T-helper 2 cell treated with Interferon-gamma antibody and Interleukin-4, amounts not matched to agents 100 ng/mL and 5 ng/mL, for 36 hours (primary cell): ENCODE data around the gene ZNF768. TPM values are rescaled to one million over a fixed set of nuclear protein-coding genes. Genes with fewer than 3 reads are reported as not detected.

ENCODE experiments used
- intact Hi-C: fragments of 100-400 bp; cut with micrococcal nuclease; formaldehyde crosslinking; loops from one replicate; pipeline ENCODE4 v1.15.1; 2023
- total RNA-seq: library from RNA; stranded (reverse); gene quantifications from 2 replicates; pipeline ENCODE4 v1.2.3, GENCODE V29; 2022

ZNF768 gene
- total RNA-seq = 5.4 and 5.9 TPM in 2 replicates

DNA sequence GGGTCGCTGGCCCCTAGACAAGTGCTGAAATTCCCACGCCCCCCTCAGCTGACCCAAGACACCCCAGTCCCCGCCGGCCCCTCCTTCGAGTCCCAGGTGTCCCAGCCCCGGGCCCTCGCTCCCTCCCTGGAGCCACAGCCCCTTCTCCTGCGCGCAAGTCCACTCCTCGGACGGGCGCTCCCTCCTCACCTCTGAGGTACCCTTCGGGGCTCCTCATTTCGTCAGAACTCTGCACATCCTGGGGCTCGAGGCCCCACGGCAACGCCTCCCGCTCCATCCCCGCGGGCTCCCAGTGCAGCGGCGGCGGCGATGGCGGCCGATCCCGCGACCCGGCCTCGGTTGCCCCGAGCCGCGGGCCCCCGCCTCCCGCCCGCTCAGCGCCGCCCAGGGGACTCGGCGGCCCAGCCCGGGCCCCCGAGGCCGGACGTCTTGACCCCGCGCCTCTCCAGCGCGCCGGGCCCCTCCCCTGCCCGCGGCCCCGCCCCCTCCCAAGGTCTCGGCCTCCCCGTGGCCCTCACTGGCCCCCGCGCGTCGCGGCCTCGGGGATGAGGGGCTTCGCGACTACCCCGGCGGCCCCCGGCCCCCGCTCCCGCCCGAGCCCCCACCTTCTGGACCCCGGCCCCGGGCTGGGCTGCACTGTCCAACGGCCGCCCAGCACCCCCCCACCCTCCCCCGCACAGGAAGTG, at the start of gene ZNF768:
ZNF768 (minus strand) TSS at position 430 of the 686 bp plus-strand sequence; CDS start at position 277, 153 bp downstream.
- intact Hi-C loops = loop anchor here (2.0 kb wide), 4 partner anchors 33 to 133 kb away; partner anchors contain the start of genes FBRS, PRR14 and ZNF764

DNA sequence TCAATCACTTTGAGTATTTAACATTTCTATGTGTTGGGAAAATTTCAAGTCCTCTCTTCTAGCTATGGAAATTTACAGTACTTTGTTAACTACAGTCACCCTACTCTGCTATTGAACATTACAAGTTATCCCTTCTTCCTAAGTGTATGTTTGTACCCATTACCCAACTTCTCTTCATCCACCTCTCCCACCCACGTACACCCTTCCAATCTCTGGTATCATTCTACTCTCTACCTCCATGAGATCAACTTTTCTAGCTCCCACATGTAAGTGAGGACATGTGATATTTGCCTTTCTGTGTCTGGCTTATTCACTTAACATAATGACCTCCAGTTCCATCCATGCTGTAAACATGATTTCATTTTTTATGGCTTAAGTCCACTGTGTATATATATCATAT, 48.3 kb upstream of the ZNF768 start:
- intact Hi-C loops = loop anchor here (5.0 kb wide), 1 partner anchor 348 kb away; the partner anchor contains the start of gene FBXL19

DNA sequence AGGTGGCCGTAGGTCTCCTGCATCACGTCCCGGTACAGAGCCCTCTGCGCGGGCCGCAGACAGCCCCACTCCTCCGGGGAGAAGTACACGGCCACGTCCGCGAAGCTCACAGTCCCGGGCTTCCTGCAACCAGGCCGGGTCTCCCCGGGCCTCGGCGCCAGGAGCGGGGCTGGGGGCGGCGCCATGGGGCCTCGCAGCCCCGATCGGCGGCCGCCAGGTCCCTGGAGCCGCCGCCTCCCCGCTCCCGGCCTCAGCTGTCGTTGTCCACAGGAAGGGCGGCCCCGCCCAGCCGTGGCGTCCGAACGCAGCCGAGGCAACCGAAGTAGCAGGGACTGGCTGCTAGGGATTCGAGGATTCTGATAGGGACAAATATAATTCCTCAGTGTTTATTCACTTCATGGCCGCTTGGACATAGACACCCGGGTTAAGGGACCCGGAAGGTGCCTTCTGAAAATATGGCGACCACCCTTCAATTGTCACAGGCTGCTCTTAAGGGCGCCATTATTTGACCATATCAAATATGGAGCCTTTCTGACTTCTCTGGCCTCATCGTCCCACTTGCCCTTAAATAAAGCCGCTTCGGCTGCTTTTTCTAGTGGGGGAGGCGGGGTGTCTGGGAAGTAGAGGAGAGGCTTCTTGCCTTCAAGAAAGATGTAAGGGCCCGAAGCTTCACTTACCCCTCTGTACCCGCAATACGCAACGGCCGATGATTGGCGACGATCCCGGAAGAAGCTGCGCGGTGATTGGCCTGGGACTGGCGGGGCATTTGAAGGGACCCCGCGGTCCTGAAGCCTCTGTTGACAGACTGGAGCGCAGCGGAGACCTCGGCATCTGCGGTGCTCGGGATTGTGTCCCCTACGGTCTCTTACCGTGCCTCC, 45.3 kb upstream of the ZNF768 start, which contains the start of gene ZNF688:
ZNF688 (minus strand) TSS at position 270 of the 878 bp plus-strand sequence; CDS start at position 185, 85 bp downstream.
- intact Hi-C loops = loop anchor here (1.0 to 5.0 kb wide), 7 partner anchors 13 to 351 kb away; partner anchors contain the start of genes FBRS, FBXL19, PRR14 and ZNF764

DNA sequence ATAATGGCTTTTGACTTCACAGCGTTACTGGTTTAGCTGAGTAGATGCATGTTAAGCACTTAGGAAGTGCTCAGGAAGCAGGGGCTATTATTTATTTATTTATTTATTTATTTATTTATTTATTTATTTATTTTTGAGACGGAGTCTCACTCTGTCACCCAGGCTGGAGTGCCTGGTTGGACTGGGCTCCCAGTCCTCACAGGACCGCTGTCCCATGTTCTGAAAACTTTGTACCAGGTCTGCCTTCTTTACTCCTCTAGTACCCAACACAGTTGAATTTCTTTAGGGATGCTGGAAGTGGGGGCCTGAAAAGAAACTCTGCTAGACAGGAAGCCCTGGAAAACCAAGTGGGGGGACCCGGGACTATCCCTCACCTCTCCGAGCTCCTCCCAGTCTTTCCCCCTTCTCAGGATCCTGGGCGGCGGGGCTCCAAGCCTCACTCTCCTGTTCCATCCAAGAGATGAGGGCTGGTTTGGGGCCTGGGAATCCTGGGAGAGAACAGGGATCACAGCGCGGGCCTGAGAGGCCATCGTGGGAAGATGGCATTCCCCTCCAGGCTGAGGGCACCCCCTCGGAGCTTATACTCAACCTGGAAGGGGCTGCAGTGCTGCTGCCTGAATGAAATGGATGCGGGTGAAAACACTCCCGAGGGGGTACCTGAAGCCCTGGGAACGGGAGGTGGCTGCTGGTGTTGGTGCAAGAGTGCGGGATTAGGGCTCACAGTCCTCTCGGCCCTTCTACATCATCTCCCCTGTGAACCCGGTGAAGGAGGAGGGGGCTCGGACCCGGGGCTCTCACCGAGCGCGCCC, 44.5 kb upstream of the ZNF768 start:
- intact Hi-C loops = loop anchor here (5.0 kb wide), 1 partner anchor 351 kb away; the partner anchor contains the start of gene FBXL19

DNA sequence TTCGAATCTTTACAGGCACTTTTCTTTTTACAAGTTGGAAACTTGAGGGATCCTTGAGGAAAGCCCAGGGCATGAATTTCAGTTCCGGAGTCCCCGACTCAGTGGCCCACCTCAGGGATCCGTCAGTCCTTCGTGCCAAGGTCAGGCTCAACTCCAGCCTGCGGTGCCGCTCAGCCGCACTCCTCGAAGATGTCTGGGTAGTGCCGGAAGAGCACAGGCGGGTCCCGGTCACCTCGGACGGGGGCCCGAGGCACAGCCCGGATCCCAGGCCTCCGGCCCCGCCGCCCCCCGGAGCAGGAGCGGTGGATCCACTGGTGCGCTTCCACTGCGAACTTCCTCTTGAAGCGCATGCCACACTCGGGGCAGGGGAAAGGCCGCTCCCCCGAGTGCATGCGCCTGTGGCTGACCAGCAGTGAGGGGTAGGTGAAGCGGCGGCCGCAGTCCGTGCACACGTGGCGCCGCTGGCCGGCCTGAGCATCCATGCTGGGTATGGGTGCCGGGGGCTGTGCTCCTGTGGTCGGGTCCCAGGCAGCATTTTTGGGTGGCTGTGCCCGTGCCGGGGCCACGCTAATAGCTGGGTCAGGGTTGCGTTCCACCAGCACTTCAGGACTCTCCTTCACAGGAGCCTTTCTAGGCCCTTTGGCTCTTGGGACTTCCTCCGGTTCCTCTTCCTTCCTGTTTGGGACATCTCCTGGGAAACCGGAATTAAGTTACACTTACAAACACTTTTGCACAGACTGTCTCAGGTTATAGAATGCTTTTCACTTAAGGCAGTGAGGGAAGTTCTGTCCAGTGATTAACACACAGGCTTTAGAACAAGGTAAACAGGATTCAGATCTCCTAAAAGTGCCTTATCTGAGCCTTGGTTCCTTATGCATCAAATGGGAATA, 43.6 kb upstream of the ZNF768 start:
- intact Hi-C loops = loop anchor here (5.0 kb wide), 2 partner anchors 352 to 503 kb away; partner anchors contain the start of genes ALDOA and FBXL19

DNA sequence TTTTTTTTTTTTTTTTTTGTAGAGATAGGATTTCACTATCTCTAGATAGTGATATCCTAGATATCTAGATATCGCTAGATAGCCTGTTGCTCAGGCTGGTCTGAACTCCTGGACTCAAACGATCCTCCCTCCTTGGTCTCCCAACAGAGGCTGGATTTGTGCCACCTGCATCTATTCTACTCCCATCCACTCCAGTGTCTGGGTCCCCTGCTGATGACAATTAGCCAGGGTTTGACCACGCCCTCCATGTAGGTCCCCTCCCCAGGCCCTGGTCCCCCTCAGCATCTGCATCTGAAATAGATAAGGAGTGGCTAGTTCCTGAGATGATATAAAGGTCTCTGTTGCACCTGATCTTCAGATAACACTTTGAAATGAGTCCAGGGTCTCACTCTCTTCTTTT, 42.9 kb upstream of the ZNF768 start:
- intact Hi-C loops = loop anchor here (5.0 kb wide), 1 partner anchor 502 kb away; the partner anchor contains the start of gene ALDOA

DNA sequence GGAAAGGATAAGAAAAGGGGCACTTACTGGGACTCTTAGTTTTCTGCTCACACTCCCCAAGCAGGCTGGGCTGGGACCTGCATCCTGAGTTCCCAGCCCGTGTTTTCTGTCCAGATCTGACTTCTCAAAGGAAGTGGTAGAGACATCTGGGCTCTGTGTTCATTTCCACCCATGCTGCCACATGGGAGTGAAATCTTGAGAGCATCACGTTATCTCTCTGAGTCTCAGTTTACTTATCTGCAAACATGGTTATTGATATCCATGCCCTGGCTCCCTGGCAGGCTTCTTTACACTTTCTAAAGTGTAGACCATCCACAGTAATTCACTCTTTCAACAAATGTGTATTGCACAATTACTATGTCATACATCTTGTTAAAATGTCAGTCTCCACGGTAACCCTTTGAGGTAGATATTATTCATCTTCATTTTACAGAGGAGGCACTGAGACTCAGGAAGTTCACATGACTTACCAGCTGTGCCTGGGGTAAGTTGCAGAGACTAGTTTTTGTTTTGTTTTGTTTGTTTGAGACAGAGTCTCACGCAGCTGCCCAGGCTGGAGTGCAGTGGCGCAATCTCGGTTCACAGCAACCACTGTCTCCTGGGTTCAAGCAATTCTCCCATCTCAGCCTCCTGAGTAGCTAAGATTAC, 41.7 kb upstream of the ZNF768 start:
- intact Hi-C loops = loop anchor here (5.0 kb wide), 1 partner anchor 501 kb away; the partner anchor contains the start of gene ALDOA

DNA sequence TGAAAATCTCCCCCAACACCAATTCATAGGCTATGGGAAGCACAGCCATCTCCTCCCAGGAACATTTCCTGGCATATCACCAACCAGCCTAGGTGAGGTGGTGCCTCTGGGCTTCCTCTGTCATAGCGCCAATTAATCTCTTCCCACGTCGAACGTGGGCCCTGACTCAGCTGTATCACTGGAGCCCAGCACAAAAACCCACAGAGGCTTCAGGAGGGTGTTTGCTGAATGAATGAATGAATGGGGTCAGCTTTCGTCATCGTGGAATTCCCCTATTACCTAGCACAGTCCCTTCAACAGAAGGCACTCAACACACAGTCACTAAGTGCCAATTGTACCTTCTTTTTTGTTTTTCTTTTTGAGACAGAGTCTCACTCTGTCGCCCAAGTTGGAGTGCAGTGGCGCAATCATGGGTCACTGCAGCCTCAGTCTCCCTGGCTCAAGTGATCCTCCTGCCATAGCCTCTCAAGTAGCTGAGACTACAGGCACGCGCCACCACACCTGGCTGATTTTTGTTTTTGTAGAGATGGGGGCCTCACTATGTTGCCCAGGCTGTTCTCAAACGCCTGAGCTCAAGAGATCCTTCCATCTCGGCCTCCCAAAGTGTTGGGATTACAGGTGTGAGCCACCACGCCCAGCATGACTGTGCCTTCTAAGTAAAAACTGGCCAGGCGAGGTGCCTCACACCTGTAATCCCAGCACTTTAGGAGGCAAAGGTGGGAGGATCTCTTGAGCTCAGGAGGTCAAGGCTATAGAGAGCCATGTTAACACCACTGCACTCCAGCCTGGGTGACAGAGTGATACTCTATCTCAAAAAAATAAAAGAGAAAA, 41.0 kb upstream of the ZNF768 start:
- intact Hi-C loops = loop anchor here (5.0 kb wide), 1 partner anchor 500 kb away; the partner anchor contains the start of gene ALDOA

DNA sequence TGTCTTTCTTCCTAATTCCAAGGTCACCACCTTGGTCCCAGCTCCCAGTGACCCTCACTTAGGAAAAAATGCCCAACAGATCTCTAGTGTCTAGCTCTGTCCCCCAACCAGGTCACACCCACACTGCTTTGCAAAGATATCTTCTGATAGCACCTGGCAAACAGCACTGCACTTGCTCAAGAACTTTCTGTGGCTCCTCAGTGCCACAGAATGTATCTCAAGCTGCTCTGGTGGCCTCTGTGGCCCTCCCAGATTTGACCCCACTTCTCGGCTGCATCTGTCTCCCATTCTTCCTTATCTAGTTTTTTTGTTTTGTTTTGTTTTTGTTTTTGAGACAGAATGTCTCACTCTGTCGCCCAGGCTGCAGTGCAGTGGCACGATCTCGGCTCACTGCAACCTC, 40.2 kb upstream of the ZNF768 start:
- intact Hi-C loops = loop anchor here (5.0 kb wide), 1 partner anchor 499 kb away; the partner anchor contains the start of gene ALDOA

DNA sequence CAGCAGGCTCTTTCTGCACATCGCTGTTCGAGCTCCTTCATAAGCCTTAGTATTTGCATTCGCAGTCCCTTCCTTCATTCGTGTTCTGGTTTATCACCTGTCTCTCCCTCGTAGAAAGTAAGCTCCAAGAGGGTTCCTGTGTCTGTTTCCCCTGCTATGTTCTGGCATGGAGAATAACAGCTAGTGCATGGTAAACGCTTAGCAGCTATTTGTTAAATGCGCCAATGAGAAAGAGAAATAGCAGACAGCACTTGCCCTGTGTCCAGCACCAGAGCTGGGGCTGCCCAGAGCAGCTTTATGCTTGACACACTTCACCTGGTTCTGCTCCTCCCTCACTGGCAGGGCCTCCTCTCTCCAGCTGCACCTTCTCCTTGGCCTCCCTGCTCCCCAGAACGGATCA, 39.6 kb upstream of the ZNF768 start:
- intact Hi-C loops = loop anchor here (5.0 kb wide), 1 partner anchor 499 kb away; the partner anchor contains the start of gene ALDOA

DNA sequence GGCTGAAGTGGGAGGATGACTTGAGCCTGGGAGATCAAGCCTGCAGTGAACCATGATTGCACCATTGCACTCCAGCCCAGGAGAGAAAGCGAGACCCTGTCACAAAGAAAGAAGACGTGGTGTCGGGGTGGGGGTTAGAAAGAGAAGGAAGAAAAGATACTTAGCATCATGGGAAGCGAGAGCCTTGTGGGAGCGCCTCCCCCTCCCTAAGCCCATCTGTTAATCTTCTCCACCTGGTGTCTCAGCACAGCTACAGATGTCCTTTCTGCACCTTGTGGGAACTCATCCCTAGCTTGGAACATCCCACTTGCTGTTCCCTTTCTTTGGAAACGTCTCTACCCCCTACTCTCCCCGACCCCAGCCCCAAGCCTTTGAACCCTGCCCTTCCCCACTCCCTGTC, 39.2 kb upstream of the ZNF768 start:
- intact Hi-C loops = loop anchor here (5.0 kb wide), 1 partner anchor 498 kb away; the partner anchor contains the start of gene ALDOA

DNA sequence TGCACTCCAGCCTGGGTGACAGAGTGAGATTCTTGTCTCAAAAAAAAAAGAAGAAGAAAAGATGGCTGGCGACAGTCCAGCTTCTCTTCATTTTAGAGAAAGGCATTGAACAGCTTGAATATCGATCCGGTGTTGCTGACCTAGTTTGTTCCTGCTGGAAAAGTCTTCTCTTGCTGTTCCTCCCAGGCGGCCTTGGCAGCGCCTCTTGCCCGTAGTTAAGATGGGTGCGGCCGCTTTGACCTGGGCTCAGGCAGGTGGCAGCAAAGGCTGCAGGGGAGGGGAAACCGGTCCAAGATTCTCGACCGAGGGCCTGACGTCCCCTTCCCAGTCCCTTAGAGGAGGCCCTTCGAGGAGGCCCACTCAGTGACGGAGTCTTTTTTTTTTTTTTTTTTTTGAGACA, 35.7 kb upstream of the ZNF768 start:
- intact Hi-C loops = no loop called here

DNA sequence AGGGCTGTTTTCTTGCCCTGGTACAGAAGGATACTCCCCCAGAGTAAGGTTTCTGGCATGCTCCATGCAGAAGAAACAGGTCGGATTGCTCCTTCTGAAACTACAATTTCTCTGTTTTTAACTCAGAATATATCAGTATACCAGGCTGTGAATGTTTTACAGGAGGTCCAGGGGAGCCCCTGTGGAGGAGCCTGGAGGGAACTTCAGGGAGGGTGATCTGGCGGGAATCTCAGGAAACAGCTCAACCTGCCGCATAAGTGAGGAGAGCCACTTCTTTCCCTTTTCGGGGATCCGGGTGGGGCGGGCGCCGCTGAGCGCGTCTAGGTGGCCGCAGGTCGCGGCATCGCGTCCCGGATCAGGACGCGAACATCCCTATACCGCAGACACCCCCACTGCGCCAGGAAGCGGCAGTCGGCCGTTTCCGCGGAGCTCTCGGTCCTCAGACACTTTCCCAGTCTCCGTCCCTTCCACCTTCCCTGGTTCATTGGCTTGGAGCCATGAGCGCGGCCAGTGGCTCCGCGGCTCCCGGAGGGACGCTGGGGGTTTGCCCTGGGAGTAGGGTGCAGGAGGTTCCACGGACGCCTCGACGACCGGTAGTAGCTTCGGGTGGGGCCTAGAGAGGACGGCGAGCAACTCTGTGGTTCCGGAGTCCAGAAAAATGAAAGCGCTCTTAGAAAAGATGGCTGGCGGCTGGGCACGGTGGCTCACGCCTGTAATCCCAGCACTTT, 34.9 kb upstream of the ZNF768 start:
- intact Hi-C loops = no loop called here

DNA sequence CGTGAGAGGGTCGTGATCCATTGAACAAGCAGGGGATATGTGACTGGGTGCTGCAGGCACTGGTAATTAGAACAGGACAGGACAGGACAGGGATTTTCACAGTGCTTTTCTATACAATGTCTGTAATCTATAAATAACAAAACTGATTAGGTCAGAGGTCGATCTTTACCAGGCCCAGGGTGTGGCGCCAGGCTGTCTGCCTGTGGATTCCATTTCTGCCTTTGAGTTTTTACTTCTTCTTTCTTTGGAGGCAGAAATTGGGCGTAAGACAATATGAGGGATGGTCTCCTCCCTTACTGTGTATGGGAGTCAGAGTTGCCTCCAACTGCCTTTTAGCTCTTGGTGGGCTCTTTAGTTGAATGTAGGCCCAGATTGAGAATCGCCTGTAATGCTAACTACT, 33.3 kb upstream of the ZNF768 start:
- intact Hi-C loops = loop anchor here (2.0 kb wide), 1 partner anchor 33 kb away; the partner anchor contains the start of gene ZNF768

DNA sequence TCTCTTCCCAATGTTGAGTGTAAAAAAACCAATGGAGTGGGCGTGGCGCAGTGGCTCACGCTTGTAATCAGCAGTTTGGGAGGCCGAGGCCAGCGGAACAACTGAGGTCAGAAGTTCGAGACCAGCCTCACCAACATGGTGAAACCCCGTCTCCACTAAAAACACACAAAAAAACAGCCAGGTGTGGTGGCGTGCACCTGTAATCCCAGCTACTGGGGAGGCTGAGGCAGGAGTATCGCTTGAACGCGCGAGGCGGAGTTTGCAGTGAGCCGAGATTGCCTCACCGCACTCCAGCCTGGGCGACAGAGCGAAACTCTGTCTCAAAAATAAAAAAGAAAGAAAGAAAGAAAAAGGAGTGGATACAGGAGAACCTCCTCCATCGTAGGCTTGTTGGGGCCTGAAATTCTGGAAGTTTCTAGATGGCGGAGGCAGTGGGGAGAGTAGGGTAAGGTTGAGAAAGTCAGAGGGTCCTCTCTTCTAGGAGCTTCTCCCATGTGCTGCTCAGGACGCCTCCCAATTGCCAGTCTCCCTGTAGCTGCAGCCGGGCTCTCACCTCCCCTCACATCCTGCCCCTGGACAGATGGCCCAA, 32.5 kb upstream of the ZNF768 start:
- intact Hi-C loops = loop anchor here (1.0 to 2.0 kb wide), 7 partner anchors 13 to 135 kb away; partner anchors contain the start of genes FBRS, PRR14, ZNF768 and ZNF785

DNA sequence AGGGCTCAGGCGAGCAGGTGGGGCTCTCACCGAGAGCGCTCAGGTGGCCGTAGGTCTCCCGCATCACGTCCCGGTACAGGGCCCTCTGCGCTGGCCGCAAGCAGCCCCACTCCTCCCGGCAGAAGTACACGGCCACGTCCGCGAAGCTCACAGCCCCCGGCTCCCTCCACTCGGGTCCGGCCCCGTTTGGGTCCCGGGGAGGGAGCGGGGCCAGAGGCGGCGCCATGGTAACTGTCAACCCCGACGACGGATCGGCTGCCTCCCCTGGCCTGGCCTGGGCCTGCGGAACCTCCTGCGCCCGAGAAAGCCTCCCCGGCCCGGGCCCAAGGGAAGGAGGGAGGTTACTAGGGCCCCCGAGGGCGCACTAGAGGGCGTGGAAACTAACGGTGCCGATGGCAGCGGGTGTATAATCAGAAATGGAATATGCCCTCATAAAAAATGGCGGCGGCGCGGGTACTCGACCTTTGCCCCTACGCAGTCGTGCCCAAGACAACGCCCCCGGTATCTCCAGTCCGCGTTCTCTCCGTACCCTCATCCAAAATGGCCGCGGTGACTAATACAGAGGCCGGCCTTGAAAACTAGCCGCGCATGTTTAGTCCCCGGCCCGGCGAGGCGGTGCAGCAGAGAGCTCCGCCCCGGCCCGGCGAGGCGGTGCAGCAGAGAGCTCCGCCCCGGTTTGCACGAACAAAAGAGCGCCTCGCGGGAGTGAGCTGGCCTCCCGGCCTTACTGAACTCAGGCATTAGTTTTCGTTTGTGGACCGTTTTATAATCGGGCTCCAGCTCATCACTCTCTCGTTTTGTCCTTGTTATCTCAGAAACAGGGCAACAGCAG, 31.8 kb upstream of the ZNF768 start, which contains the start of gene ZNF764:
ZNF764 (minus strand) TSS at position 418 of the 832 bp plus-strand sequence; CDS start at position 226, 192 bp downstream.
- intact Hi-C loops = loop anchor here (1.0 to 2.0 kb wide), 7 partner anchors 14 to 136 kb away; partner anchors contain the start of genes FBRS, PRR14, ZNF768 and ZNF785
